Fibroblast of upper back skin (primary cell): ENCODE measurements around the gene VAV3.

ENCODE experiments used
- DNase-seq: peaks from one replicate; pipeline ENCODE4 v3.0.0-alpha.2; 2013

Gene VAV3

DNA sequence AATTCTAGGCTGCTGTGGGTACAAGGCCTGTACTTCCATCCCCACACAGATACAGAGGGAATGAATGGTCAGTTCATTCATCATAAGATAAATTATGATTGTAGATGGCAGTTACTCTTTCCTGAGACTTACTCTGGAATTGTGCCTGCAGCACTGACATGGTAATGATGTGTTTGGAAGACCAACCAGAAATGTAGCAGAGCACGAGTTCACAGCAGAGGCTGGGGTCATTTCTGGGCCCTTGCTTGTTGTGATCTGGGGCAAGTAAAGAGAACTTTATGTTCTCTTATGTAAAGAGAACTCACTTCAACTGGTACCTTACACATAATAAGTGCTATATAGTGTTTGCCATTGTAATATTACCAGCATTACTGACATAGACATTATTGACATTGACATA is 412.2 kb downstream of the VAV3 start:
- no peak for DNase-seq

DNA sequence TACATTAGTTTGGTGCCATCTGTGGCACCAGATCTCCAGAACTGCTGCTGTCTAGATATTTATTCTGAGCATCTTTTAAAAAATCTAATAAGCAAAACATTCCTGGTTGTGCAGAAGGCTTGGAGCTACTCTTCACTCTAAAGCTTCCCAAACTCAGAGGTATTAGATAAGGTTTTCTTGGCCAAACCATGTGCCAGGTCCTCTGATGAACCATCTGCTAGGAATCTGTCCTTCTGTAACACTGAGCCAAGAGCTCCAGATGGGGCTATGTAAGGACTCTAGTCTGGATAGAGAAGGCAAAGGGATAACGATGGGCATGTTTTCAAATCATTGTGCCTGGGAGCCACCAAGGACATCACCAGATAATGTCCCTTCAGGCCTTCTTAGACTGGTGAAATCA is 413.5 kb downstream of the VAV3 start:
- DNase-seq, result peak; percentile 13

DNA sequence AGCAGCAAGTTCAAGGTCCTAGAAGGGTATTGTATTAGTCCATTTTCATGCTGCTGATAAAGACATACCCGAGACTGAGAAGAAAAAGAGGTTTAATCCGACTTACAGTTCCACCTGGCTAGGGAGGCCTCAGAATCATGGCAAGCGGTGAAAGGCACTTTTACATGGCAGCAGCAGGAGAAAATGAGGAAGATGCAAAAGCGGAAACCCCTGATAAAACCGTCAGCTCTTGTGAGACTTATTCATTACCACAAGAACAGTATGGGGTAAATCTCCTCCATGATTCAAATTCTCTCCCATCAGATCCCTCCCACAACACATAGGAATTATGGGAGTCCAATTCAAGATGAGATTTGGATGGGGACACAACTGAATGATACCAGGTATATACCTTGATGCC is 414.6 kb downstream of the VAV3 start:
- no peak for DNase-seq

DNA sequence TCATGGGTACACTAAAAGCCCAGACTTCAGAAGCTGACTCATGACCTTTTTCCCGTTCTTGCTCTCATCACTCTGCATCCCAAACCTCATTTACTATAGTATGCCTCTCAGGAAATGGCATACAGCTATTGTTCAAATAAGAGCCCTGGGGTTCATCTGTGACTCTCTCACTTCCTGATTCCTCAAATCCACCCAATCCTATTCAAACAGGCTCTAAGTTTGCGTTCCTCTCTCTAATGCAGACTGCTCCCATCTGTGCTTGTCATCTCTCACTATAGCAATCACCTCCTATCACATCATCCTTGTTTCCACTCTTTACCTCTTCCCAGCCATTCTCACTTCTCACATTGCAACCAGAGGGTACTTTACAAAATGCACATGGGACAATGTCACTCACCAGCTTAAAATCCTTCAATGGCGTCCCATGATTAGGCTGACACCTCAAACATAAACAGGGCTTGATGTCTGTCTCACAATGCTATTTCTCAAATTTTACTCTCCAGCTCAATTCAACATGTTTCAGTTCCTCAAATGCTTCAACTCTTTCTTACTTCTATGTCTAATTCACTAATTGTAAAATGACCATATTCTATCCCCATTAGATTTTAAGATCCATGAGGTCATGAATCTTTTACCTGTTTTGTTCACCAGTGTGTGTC is 415.7 kb downstream of the VAV3 start:
- DNase-seq, result no peak

DNA sequence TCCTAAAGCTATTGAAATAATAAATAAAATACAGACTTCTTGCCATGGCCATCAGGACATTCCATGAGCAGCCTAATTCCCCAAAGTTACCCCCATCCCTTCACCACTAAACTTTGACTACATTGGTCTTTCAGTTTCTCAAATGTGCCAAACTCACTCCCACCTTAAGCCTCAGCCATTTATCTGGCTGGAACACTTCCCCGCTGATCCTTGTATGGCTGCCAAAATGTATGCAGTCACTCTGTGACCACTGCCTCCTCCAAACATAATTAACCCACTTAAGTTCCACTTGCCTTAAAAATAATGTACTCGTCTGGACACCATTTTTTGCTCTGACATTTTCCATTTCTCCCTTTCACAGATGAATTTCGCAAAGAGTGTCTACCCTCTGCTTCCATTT is 416.7 kb downstream of the VAV3 start:
- DNase-seq, result peak; percentile 21

DNA sequence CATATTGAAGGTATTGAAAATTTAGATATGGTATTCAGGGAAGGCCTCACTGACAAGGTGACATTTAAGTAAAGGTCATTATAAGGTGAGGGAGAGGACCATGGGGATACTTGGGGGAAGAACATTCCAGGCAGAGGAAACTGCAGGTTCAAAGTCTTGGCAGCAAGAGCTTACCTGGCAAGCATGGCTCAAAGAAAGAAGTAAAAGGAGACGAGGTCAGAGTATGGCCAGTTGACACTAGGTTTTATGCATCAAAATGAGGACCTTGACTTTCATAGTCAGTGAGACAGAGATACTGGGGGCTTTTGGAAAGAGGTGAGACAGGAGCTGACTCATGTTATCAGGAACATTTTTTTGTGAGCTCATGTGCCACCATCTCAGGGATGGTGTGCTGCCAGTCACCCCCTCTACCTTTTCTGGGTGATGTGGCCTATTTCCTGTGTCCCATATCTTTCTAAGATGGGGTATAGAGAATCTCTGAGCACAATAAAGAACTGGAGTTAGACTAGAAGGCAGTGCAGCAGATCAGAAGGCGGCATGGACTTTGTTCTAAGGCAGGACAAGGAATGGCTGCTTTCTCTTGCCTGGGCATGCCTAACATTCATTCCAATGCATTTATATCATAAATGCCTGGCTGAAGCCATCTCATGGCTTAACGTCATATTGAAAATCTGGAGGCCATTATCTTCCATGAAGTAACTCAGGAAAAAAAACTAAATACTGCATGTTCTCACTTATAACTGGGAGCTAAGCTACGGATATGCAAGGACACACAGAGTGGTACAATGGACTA is 417.4 kb downstream of the VAV3 start:
- peak; percentile 51 for DNase-seq

DNA sequence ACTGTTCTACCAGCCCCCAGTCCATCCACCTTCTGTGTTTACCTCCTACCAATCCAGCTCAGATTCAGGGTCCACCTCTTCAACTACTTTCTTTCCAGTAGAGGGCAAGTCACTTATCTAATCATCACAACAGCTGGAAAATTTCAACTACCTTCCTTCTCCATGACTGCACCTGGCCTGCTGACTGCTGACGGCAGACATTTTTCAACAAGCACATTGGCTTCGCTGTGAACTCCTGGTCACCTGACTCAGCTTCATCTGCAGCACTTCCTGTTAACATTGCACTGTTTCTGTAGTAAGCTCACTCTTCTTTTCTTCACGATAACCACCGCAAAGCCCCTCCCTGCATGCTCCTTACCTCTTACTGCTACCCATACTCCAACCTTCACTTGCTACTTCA is 418.4 kb downstream of the VAV3 start:
- DNase-seq, result no peak

DNA sequence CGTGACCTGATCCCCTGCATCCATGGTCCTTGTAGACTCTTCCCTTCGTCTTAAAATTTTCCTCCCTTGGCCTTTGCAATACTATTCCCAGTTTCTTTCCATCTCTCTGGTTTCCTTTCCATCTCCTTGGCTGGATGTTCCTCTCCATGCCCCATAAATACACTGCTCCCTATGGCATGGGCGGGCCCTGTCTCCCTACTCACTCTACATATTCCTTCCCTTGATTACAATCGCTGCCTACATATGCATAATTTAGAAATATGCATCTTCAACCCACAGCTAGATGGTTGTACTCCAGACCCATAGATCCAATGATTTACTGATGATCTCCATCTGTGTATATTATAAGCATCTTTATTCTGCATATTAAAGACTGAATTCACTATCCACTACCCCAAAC is 419.1 kb downstream of the VAV3 start:
- no peak for DNase-seq

DNA sequence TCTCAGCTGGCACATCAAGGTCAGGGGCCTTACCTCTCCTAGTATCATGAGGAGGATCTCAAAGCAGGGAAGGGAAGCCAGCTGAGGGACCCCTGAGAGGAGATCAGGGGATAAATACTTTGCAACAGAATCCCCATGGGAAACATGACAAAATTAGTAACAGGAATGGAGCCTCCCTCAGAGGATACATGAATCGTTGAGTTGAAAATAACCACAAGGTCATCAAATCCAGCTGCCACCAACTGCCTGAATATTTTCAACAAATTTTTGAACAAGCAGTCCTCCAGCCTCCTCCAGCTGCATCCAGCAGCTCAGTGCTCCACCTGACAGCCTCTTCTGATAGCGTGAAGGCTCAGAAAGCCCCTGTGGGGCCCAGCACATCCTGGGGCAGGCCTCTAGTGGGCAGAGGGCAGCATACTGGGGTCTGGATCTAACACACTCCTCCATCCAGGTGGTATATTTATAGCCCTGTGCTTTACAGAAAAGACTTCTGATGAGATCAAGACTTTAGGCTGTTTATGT is 419.9 kb downstream of the VAV3 start:
- DNase-seq, result peak; percentile 9

DNA sequence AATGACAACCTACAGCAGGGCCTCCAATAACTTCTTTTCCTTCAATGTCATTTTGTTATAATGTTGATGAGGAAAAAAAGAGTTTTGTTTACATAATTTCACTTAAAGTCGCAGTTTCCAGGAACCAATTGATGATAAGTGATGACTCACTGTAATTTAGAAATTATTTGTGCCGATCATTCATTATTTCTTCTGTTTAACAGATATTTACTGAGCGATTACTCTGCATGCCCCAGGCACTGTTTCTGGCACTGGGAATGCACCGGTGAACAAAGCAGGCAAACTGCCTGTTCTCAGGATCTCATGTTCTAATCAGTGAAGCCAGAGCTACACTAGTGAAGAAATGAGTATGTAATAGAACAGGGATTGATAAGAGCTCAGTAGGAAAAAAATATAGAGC is 420.7 kb downstream of the VAV3 start:
- DNase-seq, result no peak

DNA sequence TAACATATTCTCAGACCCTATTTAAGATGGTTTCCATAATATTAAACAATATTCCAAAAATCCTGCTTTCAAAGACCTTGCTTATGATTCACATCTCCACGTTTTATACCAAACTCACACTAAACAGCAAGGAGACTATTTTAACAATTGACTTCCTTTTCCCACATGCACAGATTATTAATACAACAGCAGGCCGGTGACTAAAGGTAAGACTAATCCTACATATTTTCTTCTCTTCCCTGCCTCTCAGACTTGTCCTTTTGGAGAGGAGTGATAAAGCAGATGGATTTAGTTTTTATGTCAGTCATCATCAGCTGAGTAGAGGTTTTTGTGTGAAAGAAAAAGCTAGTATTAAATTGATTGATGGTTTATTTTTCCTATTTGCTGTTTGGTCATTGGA is 423.6 kb downstream of the VAV3 start:
- no peak for DNase-seq

DNA sequence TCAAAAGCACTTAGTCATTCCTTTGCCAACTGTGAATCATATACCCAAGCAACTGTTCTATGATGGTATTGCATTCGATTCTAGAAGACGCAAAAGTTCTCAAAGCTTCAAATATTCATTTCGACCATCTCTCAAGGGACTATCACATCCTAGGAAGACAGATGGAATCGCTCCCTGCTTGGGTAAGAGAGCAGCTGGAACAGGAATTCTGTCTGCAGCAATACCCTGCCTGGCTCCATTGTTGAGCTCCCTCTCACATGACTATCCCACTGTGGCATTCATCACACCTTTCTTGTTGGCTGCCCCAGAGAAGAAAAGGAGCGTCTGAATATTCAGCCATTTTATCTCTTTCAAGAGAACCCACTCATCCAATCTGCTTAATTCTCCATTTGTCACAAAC is 426.5 kb downstream of the VAV3 start:
- no peak for DNase-seq

DNA sequence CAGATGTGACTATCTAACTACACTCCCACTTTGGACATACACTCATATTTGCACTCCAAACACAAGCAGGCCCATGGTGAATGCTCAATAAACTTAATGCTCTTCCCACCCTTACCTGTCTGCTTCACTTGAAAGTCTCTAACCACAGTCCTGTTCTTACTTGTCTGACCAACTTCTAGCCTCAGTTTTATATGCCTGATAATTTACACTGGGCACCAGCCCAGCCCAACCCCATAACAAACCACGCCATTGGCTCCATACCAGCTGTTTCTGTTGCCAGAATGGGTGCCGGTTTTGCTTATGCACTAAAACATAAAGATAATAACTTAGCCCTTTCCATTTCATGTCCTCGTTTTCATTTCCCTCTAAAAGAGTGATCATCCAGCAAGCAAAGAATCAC is 428.7 kb downstream of the VAV3 start:
- DNase-seq, result no peak

DNA sequence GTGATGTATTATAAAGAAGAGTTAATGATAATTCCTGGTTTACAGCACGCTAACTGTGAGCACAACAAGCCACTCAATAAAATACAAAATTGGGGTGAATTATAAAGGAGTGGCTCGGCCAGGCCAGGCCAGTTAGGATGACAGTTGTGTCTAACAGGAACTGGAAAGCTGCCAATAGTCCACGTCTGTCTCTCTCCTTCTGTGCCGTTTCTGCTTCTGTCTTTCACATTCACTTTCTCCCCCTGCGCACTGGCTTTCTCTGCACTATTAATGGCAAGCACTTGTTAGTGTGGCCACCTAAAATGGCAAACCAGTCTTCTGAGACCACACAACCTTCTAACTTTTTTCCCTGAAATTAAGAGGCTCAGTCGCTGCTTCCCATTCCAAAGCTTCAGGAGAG is 429.9 kb downstream of the VAV3 start:
- DNase-seq, result no peak

DNA sequence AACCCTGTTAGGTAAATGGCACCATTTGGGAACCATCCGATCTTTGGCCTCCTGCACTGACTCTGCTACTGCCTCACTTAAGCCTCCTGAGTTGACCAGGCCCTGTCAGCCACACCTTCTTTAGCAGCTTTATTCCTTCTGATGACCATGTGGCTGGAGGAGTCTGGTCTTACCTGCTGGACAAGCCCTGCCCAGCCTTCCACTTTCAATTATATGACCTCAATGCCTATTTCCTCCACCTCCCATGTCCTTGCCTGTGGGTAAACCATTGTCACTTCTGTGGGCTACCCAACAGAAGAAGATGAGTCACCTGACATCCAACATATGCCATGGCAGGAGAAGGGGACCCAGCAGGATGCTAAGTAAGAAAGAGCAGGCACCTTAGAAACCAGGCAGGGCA is 430.3 kb downstream of the VAV3 start:
- no peak for DNase-seq

DNA sequence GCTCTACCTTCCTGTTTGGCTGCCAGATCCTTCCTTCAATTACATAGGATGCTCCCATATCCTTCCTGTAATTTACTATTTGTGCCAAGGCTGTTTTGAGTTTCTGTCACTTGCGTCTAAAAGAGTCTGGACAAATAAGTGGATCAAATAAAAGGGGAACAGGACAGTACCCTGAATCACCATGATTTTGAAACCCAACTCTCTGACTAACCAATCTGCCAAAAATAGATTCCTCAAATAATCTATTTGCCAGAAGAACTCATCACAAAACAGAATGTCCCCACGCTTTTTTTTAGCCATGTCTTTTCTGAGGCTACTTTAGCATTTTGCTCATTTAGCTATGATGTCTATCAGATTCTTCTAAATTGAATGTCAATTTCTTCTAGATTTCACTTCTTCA is 431.5 kb downstream of the VAV3 start:
- DNase-seq, result no peak

DNA sequence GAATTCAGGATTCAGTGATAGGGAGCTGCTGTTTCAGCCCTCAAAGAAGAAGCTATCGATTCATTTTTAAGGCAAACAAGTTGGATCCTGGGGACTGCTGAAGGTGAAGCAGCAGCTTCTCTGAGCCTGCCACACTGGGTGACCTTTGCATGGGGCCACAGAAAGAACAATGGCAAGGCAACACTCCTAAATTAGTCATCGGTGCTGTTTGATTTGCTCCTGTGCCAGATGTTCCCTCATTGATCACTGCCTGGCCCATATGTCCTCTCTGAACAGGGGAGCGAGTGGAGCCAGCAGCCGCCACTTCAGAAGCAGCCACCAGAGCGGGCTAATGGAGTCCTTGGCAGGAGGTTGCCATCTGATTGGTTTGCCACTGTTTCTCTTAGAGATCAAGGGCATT is 432.7 kb downstream of the VAV3 start:
- no peak for DNase-seq

DNA sequence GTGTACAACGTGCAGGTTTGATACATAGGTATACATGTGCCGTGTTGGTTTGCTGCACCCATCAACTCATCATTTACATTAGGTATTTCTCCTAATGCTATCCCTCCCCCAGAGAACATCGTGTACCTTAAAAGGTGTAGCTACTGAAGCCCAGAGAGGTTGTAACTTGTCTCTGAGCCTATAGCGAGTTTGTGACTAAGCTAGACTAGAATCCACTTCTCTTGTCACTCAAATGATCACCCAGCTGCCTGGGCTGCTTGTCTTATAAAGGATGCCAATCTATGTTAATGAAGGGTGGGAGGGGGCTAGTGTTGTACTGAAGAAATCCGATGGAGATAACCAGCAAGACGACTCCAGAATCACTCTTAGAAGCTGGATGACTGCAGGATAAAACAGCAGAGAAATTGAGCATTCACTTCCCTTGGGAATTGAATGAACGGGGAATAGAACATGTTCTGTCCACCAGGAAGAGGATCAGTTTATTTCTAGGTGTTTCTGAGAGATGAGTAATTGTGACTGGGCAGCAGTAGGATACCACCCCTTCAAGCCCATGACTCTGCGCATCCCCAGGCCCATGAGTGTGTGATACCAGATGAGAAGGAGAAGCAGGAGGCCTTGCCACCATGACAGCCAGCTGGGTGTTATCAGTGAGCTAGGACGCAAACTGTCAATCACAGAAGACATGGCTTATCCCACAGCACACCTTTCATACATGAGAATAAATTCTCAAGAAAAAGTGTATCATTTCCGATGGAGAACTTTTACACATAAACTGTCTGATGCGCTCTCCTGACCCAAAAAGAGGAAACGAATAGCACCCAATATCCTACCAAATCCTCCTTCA is 433.7 kb downstream of the VAV3 start:
- DNase-seq, result no peak

DNA sequence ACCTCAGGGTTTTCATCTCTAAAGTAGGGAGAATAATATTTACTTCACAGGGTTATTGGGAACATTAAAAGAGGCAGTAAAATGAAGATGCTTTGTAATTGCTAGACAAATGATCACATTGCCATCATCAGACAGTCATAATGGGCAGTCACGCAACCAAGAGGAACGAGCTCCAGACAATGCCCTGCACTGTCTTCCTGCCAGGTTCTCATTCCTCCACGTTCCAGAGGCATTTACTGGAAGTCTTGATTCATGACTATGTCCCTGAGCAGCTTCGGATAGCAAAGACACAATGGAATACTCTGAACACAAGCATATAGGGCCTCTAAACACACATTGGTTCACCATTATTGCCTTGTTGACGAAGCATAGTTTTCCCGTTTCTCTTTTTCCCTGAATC is 434.4 kb downstream of the VAV3 start:
- peak; percentile 13 for DNase-seq

DNA sequence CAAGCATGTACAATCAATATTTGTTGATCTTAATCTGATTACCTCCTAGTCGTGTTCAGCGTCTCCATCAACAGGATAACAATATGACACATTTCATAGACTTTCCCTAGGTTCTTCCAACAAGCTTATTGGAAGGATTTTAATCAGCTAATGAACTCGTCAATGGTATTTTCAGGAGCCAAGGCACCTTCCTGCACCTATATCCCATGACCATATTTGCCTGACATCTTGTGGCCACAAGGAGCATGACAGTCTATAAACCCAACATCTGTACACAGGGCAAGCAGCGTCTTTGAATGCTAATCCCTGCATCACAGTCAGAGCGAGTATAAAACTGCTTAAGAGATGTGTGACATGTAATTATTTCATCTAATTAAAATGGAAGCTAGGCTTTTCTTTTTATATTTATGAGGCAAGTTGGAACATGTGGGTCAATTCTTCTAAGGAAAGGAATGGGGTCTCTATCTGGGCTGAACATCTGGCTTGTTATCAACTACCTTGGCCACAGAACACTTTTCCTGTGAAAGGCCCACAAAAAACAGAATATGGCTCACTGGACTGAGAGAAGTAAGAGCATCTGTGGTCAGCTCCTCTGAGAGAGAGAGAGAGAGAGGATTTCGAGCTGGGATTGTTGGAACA is 435.4 kb downstream of the VAV3 start:
- peak; percentile 64 for DNase-seq

DNA sequence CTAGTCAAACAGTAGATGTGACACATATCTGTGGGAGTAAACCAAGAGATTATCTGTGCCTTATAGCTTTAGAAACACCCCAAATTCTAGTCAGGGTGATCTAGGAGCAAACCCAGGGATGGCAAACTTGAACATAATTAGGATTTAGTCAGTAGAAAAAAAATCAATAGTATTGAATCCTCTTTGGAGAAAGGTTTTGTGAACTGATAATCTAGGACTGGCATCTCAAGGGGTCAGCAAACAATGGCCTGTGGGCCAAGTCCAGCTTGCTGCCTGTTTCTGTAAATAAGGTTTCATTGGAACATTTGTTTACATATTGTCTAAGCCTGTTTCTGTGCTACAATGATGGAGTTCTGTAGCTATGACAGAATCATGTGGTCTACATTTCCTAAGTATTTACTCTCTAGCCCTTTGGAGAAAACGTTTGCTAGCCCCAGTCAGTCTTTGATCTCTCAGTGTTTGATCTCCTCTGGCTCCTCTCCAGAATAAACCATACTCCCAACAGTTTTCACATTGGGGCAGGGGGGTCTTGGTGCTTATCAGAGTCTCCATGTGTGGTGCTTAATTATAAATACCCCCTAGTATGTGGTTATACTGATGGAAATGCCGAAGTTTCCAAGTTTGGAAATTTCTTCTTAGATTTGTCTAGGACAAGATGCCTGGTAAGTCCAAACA is 438.3 kb downstream of the VAV3 start:
- DNase-seq, result no peak

DNA sequence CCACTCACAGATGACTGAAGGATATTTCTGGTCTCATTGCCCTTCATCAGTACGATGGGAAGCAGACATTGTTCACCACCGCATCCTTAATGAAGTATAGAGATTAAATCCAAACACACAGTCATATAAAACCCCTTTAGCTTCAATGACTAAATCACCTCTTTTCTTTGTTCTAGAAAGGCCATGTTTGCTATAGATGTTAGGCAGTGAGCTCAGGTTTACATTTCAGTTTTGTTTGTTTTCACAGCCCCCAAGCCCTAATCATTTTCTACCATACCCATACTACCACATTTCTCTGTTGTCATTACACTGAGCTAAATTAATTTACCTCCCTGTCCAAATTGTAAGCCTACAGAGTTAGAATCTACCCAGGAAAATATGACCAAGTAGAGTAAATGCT is 439.0 kb downstream of the VAV3 start:
- no peak for DNase-seq

DNA sequence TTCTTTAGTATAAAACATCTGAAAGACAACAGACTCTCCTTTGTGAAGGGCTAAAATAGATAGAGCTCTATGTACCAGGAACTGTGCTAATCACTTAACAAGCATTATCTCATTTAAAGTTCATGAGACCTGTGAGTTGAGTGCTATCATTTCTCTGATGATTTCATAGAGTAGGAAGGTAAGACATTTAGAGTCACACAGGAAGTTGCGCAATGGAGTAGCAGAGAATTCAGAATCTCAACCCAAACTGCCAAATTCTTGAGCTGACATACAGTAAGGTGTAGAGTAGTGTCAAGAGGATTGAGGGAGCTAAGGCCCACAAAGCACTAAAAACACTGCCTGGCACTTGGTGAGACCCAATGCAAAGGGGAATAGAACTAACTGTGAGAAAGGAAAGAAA is 439.8 kb downstream of the VAV3 start:
- DNase-seq, result peak; percentile 53
